ENCODE results near the gene MAP4K5. TPM values are rescaled to one million over a fixed set of nuclear protein-coding genes. Genes with fewer than 3 reads are reported as not detected.

MAP4K5 gene
- total RNA-seq, 1 experiment from 2014 or later = 42.8 TPM

- TF ChIP-seq, protein P1, sequence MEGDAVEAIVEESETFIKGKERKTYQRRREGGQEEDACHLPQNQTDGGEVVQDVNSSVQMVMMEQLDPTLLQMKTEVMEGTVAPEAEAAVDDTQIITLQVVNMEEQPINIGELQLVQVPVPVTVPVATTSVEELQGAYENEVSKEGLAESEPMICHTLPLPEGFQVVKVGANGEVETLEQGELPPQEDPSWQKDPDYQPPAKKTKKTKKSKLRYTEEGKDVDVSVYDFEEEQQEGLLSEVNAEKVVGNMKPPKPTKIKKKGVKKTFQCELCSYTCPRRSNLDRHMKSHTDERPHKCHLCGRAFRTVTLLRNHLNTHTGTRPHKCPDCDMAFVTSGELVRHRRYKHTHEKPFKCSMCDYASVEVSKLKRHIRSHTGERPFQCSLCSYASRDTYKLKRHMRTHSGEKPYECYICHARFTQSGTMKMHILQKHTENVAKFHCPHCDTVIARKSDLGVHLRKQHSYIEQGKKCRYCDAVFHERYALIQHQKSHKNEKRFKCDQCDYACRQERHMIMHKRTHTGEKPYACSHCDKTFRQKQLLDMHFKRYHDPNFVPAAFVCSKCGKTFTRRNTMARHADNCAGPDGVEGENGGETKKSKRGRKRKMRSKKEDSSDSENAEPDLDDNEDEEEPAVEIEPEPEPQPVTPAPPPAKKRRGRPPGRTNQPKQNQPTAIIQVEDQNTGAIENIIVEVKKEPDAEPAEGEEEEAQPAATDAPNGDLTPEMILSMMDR (IDR thresholded peaks at IDR 0.05) = no peak
- TF ChIP-seq TEAD1 (CRISPR knock-in tag; IDR thresholded peaks at IDR 0.05) (no peak), JUN (CRISPR knock-in tag; IDR thresholded peaks at IDR 0.05) (no peak)
Measured at GRCh38 chr14:50528000-50528399, 4.4 kb downstream of the MAP4K5 start (continued).

DNA sequence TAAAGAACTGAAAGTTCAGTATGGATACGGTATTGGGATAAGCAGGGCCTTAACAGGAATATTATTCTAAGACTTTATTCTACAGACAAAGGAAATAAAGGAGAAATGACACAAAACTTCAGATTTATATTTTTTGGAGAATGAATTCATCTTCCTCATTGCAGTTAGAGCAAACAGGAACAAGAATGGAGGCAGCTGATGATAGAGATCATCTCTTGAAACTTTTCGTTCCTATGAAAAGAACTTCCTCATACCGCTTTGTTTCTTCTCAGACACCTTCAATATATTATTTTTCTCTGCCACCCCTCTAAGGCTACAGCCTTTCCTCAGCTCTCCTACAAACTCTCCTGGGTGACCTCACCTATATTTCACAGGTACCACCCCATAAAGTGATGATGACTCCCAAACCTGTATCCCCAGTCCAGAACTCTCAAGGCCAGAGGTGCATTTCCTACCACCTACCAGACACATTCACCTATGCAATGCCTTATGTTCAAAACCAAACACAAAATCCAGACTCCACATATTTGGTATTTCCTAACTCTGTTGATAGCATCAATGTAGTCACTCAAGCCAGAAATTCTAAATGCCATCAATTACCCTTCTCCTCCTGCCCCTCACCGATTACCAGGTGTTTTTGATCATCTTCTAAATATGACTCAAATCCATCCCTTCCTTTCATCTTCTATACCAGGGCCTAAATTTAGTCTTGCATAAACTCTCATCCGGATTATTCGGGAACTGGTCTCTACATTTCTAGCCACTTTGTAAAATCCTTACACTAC, 7.4 kb downstream of the MAP4K5 start:
- Mint-ChIP-seq H3K27ac (no peak overlapping the region; the same call in 1 of the 2 replicates), H3K4me1 (peaks cover 37% of the 10 kb centered on the region), H3K9me3 (no peaks in the 10 kb centered on the region), H3K4me3 (no peak overlapping the region), H3K27me3 (ENCODE audit: low read depth) (no peaks in the 10 kb centered on the region), H3K36me3 (no peaks in the 10 kb centered on the region)
- no peak for TF ChIP-seq IRF1 (CRISPR knock-in tag; IDR thresholded peaks at IDR 0.05)
- TF ChIP-seq, protein P2, sequence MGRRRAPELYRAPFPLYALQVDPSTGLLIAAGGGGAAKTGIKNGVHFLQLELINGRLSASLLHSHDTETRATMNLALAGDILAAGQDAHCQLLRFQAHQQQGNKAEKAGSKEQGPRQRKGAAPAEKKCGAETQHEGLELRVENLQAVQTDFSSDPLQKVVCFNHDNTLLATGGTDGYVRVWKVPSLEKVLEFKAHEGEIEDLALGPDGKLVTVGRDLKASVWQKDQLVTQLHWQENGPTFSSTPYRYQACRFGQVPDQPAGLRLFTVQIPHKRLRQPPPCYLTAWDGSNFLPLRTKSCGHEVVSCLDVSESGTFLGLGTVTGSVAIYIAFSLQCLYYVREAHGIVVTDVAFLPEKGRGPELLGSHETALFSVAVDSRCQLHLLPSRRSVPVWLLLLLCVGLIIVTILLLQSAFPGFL (CRISPR knock-in tag; IDR thresholded peaks at IDR 0.05; ENCODE audit: borderline replicate concordance) = no peak
- no peak for TF ChIP-seq FOXP4 (CRISPR knock-in tag; IDR thresholded peaks at IDR 0.05)
- TF ChIP-seq CREM (CRISPR knock-in tag; IDR thresholded peaks at IDR 0.05) = no peak
- TF ChIP-seq, protein P3, sequence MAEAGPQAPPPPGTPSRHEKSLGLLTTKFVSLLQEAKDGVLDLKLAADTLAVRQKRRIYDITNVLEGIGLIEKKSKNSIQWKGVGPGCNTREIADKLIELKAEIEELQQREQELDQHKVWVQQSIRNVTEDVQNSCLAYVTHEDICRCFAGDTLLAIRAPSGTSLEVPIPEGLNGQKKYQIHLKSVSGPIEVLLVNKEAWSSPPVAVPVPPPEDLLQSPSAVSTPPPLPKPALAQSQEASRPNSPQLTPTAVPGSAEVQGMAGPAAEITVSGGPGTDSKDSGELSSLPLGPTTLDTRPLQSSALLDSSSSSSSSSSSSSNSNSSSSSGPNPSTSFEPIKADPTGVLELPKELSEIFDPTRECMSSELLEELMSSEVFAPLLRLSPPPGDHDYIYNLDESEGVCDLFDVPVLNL (CRISPR knock-in tag; IDR thresholded peaks at IDR 0.05; ENCODE audit: borderline replicate concordance, low read depth) = no peak
- TF ChIP-seq, protein P4, sequence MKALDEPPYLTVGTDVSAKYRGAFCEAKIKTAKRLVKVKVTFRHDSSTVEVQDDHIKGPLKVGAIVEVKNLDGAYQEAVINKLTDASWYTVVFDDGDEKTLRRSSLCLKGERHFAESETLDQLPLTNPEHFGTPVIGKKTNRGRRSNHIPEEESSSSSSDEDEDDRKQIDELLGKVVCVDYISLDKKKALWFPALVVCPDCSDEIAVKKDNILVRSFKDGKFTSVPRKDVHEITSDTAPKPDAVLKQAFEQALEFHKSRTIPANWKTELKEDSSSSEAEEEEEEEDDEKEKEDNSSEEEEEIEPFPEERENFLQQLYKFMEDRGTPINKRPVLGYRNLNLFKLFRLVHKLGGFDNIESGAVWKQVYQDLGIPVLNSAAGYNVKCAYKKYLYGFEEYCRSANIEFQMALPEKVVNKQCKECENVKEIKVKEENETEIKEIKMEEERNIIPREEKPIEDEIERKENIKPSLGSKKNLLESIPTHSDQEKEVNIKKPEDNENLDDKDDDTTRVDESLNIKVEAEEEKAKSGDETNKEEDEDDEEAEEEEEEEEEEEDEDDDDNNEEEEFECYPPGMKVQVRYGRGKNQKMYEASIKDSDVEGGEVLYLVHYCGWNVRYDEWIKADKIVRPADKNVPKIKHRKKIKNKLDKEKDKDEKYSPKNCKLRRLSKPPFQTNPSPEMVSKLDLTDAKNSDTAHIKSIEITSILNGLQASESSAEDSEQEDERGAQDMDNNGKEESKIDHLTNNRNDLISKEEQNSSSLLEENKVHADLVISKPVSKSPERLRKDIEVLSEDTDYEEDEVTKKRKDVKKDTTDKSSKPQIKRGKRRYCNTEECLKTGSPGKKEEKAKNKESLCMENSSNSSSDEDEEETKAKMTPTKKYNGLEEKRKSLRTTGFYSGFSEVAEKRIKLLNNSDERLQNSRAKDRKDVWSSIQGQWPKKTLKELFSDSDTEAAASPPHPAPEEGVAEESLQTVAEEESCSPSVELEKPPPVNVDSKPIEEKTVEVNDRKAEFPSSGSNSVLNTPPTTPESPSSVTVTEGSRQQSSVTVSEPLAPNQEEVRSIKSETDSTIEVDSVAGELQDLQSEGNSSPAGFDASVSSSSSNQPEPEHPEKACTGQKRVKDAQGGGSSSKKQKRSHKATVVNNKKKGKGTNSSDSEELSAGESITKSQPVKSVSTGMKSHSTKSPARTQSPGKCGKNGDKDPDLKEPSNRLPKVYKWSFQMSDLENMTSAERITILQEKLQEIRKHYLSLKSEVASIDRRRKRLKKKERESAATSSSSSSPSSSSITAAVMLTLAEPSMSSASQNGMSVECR (CRISPR knock-in tag; IDR thresholded peaks at IDR 0.05; ENCODE audit: borderline replicate concordance) = no peak
- TF ChIP-seq SOX15 (CRISPR knock-in tag; IDR thresholded peaks at IDR 0.05) = no peak
- no peak for TF ChIP-seq ZNF416 (CRISPR knock-in tag; IDR thresholded peaks at IDR 0.05)
- TF ChIP-seq NFYB (CRISPR knock-in tag; conservative IDR thresholded peaks at IDR 0.05; ENCODE audit: low read depth) = no peak
- TF ChIP-seq, protein P5, sequence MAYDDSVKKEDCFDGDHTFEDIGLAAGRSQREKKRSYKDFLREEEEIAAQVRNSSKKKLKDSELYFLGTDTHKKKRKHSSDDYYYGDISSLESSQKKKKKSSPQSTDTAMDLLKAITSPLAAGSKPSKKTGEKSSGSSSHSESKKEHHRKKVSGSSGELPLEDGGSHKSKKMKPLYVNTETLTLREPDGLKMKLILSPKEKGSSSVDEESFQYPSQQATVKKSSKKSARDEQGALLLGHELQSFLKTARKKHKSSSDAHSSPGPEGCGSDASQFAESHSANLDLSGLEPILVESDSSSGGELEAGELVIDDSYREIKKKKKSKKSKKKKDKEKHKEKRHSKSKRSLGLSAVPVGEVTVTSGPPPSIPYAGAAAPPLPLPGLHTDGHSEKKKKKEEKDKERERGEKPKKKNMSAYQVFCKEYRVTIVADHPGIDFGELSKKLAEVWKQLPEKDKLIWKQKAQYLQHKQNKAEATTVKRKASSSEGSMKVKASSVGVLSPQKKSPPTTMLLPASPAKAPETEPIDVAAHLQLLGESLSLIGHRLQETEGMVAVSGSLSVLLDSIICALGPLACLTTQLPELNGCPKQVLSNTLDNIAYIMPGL (CRISPR knock-in tag; IDR thresholded peaks at IDR 0.05) = no peak
- TF ChIP-seq ZNF671 (CRISPR knock-in tag; IDR thresholded peaks at IDR 0.05) = no peak
- no peak for TF ChIP-seq RELA (CRISPR knock-in tag; IDR thresholded peaks at IDR 0.05; ENCODE audit: borderline replicate concordance)
- no peak for TF ChIP-seq CREB1 (CRISPR knock-in tag; IDR thresholded peaks at IDR 0.05)
- TF ChIP-seq ELF4 (CRISPR knock-in tag; IDR thresholded peaks at IDR 0.05; ENCODE audit: low read depth) = no peak
- no peak for TF ChIP-seq ATF2 (CRISPR knock-in tag; IDR thresholded peaks at IDR 0.05; ENCODE audit: borderline replicate concordance, low read depth)
- CTCF ChIA-PET = interaction anchor here (0.6 kb wide), 1 partner anchor 351 kb away, joined by 3 read pairs; no protein-coding TSS in a partner anchor
- POLR2A ChIA-PET = no interaction called here
- DNase-seq (ENCODE audit: low spot score) = no peak
- no peak for ATAC-seq
